Activated CD4-positive, CD25-positive, alpha-beta regulatory T cell treated with anti-CD3 and anti-CD28 coated beads, Interleukin-2, amount 50 U/mL, for 16 hours (primary cell): Measurements from ENCODE around the gene SLC9A5.

Experiments
- DNase-seq: peaks from one replicate; pipeline ENCODE4 v3.0.0-alpha.2; 2020; ENCODE audit warnings: low read depth, low spot score

SLC9A5 gene

GRCh38 chr16:67238806-67239470 lies 9.8 kb upstream of the SLC9A5 start:
- DNase-seq, result no peak

DNA sequence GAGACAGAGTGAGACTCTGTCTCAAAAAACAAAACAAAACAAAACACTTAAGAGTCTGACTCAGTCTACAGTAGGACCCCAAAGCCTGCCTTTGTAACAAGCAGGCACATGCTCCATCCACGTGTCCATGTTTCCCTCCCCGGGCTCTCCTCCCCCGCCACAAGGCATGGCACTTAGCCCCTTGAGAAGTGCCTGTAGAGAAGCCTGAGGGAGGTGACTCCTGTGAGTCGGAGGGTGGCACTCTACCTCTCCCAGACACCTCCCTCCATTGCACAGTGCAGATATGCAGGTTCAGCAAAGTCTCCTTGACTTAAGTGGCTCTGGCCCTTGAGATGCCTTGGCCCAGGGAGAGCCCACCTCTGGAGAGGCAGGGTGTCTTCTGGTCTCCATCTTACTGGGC lies 8.3 kb upstream of the SLC9A5 start:
- no peak for DNase-seq

GRCh38 chr16:67241008-67241900 lies 7.5 kb upstream of the SLC9A5 start:
- no peak for DNase-seq

- no peak for DNase-seq
These were observed 6.5 kb upstream of the SLC9A5 start for GRCh38 chr16:67242138-67242730.

DNA sequence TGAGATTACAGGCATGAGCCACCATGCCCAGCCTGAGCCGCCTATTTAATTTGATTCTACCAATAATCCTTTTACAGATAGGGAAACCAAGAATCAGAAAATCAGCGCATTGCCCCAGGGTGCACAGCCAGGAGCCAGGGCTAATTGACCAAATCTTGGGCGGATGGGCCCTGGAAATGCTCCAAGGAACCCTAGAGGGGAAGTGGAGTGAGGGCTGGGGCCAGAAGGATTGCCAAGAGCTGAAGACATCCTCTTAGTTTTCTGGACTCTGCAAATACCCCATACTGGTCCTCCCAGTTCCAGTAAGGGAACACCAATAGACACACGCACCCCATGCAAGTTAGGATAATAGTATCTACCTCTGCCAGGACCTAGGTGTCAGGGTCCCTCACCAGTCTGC lies 5.3 kb upstream of the SLC9A5 start:
- no peak for DNase-seq

GRCh38 chr16:67244387-67245185 lies 4.2 kb upstream of the SLC9A5 start:
- peak; percentile 49 for DNase-seq

GRCh38 chr16:67245186-67245585 lies 3.6 kb upstream of the SLC9A5 start:
- DNase-seq, result no peak

DNA sequence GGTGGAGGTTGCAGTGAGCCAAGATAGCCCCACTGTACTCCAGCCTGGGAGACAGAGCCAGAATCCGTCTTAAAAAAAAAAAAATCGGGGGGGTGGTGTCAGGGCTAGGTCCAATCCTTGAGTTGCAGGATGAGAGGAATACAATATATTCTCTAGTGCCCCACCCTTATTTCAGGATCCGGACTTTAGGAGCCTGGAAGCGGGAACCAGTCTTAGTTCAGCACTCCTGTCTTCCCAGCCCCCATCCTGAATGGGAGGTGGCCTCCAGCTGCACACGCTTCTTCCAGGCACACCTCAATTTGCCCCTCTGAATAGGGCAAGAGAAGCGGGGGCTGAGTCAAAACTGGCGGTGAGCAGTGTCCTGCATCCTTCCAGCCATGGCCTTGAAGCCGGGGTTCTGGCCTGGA lies 3.1 kb upstream of the SLC9A5 start:
- no peak for DNase-seq

GRCh38 chr16:67246081-67246755 lies 2.6 kb upstream of the SLC9A5 start:
- DNase-seq, result no peak

DNA sequence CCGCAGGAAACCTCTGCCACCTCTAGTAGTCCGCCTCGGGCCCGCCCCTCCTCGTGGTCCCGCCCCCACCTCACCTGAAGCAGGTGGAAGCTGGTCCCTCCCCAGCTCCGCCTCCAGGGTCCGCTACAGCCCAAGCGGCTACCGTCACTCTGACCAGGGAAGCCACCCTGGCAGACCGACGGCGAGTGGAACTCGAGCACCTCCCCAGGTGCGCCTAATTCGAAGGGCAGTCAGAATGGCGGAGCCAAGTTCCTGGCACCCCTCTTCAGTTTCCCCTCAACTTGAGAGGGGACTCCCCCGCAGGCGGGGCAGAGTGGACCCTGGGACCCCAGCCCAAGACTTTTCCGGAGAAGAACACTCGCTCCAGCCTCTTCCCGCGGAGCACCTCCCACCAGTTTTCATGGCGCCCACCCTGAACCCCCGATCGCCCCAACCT lies 2.0 kb upstream of the SLC9A5 start:
- no peak for DNase-seq

GRCh38 chr16:67247192-67248072 lies 1.3 kb upstream of the SLC9A5 start, which contains the start of gene FHOD1:
TSS of gene FHOD1 (minus strand) at chr16:67247481. CDS start at chr16:67247410, 71 bp downstream.
- peak; percentile 90 for DNase-seq

- no peak for DNase-seq
These were observed 742 bp upstream of the SLC9A5 start for GRCh38 chr16:67248073-67248400.

GRCh38 chr16:67249178-67250044 lies 632 bp downstream of the SLC9A5 start:
- no peak for DNase-seq

- no peak for DNase-seq
These were observed 1.2 kb downstream of the SLC9A5 start for GRCh38 chr16:67250045-67250327.

- no peak for DNase-seq
These were observed 4.1 kb downstream of the SLC9A5 start for GRCh38 chr16:67252609-67253497.

- no peak for DNase-seq
These were observed 6.2 kb downstream of the SLC9A5 start for GRCh38 chr16:67254801-67255552.

- DNase-seq, result no peak
These were observed 6.9 kb downstream of the SLC9A5 start for GRCh38 chr16:67255553-67256221.
